GM19099 (cell line): ENCODE results near the gene FOXC1.

Source experiments
- POLR2A ChIP-seq: IDR thresholded peaks from 3 replicates; pipeline ENCODE4 v1.6.1; 2011; ENCODE audit warnings: low read depth; ENCODE audit not compliant: insufficient read length; ENCODE audit errors: extremely low read depth

Gene FOXC1

DNA sequence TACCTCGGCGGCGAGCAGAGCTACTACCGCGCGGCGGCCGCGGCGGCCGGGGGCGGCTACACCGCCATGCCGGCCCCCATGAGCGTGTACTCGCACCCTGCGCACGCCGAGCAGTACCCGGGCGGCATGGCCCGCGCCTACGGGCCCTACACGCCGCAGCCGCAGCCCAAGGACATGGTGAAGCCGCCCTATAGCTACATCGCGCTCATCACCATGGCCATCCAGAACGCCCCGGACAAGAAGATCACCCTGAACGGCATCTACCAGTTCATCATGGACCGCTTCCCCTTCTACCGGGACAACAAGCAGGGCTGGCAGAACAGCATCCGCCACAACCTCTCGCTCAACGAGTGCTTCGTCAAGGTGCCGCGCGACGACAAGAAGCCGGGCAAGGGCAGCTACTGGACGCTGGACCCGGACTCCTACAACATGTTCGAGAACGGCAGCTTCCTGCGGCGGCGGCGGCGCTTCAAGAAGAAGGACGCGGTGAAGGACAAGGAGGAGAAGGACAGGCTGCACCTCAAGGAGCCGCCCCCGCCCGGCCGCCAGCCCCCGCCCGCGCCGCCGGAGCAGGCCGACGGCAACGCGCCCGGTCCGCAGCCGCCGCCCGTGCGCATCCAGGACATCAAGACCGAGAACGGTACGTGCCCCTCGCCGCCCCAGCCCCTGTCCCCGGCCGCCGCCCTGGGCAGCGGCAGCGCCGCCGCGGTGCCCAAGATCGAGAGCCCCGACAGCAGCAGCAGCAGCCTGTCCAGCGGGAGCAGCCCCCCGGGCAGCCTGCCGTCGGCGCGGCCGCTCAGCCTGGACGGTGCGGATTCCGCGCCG lies 994 bp downstream of the FOXC1 start:
- no peak for TF ChIP-seq POLR2A

DNA sequence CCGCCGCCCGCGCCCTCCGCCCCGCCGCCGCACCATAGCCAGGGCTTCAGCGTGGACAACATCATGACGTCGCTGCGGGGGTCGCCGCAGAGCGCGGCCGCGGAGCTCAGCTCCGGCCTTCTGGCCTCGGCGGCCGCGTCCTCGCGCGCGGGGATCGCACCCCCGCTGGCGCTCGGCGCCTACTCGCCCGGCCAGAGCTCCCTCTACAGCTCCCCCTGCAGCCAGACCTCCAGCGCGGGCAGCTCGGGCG lies 1.5 kb downstream of the FOXC1 start:
- TF ChIP-seq POLR2A = no peak

DNA sequence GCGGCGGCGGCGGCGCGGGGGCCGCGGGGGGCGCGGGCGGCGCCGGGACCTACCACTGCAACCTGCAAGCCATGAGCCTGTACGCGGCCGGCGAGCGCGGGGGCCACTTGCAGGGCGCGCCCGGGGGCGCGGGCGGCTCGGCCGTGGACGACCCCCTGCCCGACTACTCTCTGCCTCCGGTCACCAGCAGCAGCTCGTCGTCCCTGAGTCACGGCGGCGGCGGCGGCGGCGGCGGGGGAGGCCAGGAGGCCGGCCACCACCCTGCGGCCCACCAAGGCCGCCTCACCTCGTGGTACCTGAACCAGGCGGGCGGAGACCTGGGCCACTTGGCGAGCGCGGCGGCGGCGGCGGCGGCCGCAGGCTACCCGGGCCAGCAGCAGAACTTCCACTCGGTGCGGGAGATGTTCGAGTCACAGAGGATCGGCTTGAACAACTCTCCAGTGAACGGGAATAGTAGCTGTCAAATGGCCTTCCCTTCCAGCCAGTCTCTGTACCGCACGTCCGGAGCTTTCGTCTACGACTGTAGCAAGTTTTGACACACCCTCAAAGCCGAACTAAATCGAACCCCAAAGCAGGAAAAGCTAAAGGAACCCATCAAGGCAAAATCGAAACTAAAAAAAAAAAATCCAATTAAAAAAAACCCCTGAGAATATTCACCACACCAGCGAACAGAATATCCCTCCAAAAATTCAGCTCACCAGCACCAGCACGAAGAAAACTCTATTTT lies 2.0 kb downstream of the FOXC1 start:
- no peak for TF ChIP-seq POLR2A

DNA sequence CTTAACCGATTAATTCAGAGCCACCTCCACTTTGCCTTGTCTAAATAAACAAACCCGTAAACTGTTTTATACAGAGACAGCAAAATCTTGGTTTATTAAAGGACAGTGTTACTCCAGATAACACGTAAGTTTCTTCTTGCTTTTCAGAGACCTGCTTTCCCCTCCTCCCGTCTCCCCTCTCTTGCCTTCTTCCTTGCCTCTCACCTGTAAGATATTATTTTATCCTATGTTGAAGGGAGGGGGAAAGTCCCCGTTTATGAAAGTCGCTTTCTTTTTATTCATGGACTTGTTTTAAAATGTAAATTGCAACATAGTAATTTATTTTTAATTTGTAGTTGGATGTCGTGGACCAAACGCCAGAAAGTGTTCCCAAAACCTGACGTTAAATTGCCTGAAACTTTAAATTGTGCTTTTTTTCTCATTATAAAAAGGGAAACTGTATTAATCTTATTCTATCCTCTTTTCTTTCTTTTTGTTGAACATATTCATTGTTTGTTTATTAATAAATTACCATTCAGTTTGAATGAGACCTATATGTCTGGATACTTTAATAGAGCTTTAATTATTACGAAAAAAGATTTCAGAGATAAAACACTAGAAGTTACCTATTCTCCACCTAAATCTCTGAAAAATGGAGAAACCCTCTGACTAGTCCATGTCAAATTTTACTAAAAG lies 2.7 kb downstream of the FOXC1 start:
- no peak for TF ChIP-seq POLR2A

DNA sequence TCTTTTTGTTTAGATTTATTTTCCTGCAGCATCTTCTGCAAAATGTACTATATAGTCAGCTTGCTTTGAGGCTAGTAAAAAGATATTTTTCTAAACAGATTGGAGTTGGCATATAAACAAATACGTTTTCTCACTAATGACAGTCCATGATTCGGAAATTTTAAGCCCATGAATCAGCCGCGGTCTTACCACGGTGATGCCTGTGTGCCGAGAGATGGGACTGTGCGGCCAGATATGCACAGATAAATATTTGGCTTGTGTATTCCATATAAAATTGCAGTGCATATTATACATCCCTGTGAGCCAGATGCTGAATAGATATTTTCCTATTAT lies 3.2 kb downstream of the FOXC1 start:
- no peak for TF ChIP-seq POLR2A

DNA sequence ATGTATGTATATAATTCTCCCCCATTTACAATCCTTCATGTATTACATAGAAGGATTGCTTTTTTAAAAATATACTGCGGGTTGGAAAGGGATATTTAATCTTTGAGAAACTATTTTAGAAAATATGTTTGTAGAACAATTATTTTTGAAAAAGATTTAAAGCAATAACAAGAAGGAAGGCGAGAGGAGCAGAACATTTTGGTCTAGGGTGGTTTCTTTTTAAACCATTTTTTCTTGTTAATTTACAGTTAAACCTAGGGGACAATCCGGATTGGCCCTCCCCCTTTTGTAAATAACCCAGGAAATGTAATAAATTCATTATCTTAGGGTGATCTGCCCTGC lies 3.6 kb downstream of the FOXC1 start:
- TF ChIP-seq POLR2A = no peak

DNA sequence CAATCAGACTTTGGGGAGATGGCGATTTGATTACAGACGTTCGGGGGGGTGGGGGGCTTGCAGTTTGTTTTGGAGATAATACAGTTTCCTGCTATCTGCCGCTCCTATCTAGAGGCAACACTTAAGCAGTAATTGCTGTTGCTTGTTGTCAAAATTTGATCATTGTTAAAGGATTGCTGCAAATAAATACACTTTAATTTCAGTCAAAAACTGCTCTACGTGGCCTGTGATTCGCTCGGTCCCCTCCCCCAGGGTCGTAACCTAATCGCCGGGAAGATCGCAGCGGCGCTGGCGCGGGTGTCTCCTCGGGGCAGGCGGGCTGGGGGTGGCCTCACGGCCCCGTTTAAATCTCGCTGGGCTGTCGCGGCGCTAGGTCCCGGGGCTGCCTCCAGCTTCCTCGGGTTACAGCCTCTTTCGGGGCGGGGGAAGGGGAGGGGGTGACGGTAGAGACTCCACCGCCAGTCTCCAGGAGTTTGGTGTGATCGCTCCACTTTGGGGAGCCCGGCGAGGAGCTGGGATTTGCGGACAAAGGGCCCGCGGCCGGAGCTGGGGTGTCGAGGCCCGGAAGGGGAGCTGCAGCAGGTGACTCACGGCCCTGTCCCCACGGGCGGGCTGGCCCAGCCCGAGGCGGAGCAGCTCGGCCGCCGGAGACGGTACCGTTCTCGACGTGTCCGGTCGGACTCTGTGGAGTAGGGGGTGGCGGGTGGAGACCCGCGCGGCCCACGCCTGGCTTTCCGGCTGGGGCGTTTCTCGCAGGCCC lies 4.2 kb downstream of the FOXC1 start:
- TF ChIP-seq POLR2A = no peak

DNA sequence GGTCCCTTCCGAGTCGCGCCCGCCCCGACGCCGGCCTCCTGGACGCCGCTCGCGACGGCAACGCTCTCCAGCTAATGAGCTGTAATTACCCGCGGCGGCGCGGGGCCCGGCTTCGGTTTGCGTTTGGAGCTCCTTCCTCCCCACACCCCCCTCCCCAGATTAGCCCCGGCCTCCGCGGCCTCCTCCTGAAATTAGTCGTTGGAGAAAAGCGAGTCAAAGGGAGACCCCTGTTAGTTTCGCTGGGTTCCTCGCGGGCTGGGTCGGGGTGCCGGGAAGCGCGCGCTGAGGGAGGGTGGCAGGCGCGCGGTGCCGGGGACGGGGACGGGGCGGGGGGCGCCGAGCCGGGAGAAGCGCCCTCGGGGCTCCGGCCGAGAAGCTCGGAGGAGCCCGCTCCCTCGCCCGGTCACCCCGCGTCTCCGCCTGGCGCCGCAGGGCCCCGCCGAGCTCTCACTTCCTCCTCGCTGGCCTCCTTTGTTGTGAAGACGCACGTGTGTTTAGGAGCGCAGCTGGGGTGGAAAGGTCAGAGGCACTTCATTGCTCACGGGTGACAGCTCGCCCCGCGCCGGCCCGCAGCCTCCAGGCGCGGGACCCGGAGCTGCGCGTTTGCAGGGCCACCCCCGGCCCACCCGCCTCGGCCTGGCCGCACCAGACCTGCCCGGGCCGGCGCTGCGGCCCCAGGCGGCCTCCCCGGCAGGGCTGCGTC lies 4.9 kb downstream of the FOXC1 start:
- no peak for TF ChIP-seq POLR2A

DNA sequence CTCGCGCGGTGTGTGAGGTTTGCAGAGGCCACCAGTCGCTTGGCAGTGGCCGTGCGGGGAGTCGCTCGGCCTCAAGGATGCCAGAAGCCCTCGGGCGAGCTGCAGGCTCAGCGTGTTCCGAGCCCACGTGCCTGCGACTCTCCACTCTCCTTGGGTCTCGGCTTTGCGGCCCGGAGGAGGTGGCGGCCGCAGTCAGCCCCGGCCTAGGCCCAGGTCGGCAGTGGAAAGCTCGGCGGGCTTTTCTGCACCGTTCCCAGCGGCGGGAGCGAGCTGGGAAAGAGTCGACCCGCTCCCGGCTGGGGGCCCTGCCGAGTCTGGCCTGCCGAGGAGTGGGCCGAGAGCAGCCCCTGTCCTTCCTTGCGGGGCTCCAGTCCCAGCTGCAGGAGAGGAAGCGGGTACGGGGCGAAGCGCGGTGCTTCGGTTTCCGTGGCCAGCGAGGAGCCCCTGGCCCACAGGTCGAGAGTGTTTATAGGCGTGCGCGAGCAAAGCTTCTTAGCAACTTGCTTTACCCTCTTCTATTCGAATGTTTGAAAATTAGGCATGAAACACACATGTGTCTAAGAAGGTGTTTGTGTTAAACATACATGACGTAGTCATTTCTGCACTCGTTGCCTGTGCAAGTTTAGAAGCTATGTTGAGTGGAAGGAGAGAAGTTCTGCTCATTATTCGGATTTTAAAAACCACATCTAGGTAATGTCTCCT lies 5.6 kb downstream of the FOXC1 start:
- TF ChIP-seq POLR2A = no peak

DNA sequence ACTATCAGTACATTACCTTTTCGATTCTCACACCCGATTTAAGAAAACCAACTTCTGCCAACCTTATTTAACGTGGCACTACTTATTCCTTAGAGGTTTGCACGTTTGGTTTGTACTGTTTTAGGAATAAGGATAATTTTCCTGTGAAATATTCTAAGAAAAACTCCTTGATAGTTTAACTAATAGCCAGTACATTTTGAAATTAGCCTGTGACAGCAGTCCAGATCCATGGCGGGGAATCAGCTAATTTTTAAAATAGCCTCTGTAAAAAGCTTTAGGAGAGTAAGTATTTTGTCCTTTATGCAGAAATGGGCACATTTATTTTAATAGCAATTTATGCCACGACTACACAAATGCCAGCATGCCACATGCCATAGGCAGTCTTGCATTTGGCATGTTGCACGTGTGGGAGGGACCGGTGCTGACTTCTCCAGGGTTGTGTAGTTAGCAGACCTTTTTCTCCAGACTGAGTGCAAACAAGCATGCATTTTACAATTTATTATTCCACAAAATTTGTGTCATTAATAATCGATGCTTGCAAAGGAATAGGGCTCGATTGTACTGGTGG lies 6.2 kb downstream of the FOXC1 start:
- TF ChIP-seq POLR2A = no peak

DNA sequence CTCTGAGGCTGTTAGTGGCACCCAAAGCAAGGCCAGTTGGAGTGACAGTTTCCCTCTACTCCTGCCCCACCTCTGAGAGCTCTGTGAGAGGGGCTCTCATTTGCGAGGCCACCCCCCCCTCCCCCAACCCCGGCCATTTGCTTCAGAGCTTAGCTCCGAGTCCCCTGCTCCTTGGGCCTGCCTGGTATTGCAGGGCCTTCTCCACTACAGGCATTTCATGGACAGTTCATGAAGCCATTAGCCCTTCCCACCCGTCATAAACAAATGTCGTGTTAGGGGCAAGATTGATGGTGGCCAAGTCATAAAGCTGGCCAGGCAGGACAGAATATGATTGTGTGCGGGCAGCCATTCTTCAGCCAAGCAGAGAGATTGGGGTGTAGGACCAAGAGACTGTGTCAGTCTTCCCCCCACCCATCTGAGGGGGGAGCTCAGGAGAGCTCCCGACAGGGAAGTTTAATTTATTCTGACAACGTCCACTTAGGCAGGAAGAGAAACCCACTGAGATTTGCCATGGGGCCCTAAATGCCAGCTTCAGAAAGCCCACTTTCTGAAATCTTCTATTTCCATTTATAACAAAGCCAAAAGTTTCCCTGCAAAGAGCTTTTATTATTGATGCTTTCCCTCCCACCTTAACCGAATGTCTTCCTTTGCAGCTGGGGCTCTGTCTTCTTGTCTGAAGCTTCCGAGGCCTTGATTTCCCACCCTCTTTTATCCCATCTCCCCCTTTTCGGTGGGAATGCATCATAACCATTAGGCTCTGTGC lies 7.2 kb downstream of the FOXC1 start:
- no peak for TF ChIP-seq POLR2A

DNA sequence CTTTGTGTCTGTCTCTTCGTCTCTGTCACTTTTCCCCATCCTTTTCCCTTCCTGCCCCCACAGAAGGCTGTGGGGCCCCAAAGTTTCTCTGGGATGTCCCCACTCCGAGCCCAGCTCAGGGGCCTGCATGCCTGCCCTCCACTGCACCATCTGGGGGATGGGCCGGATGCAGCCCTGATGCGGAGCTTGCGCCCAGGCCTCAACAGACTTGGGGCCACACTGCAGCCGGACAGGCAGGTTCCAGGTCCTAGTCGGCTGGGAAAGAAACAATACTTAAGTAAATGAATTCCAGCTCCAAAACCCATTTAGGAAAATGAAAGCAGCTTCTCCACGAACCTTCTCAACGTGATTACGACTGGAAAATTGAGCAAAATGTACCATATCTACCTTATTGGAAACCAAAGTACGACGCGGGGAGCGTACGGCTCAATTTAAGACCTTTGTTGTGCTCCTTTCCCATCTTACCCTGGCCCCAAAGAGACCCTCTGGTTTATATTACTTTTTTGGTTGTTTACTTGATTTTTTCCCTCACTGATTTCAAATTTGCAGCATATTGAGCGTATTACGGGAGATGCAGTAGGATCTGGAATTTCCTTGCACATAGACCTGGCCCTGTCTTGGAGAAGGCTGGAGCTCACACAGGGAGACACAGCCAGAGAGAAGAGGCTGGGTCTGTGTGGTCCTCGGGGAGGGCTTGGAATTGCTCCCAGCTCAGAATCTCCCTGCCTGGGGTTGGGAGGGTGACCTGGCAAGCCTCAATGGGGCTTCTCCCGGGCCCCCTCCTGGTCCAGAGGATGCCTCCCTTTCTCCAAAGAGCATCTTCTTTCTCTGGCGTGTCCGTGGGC lies 8.0 kb downstream of the FOXC1 start:
- no peak for TF ChIP-seq POLR2A
